Astrocyte (in vitro differentiated cells and primary cell): Measurements from ENCODE around the gene FBXO31. TPM values are rescaled to one million over a fixed set of nuclear protein-coding genes. Genes with fewer than 3 reads are reported as not detected.

Source experiments
- DNase-seq: peaks from one replicate; pipeline ENCODE4 v3.0.0-alpha.2; 2010; ENCODE audit warnings: low read depth
- FAIRE-seq: peaks from 2 replicates; lab custom pipeline; 2011; peaks lifted over from hg19 to GRCh38; lab: Jason Lieb, UNC
- H2AFZ ChIP-seq: 2 replicates; pipeline ENCODE4 v1.6.0; 2012; ENCODE audit warnings: low read depth, low read length, inconsistent platforms
- H3K27ac ChIP-seq: 2 replicates; pipeline ENCODE4 v1.5.1; 2011; ENCODE audit warnings: low read depth, low read length, inconsistent platforms
- H3K27me3 ChIP-seq: 2 replicates; pipeline ENCODE4 v1.6.0; 2011; ENCODE audit warnings: low read length, inconsistent platforms; ENCODE audit not compliant: insufficient read depth
- H3K36me3 ChIP-seq: 2 replicates; pipeline ENCODE4 v1.5.1; 2011; ENCODE audit warnings: low read length, inconsistent platforms; ENCODE audit not compliant: insufficient read depth
- H3K4me1 ChIP-seq: 2 replicates; pipeline ENCODE4 v1.5.1; 2011; ENCODE audit warnings: low read length, inconsistent platforms; ENCODE audit not compliant: insufficient read depth
- H3K4me2 ChIP-seq: 2 replicates; pipeline ENCODE4 v1.6.0; 2012; ENCODE audit warnings: low read length, inconsistent platforms
- H3K4me3 ChIP-seq: 2 replicates; pipeline ENCODE4 v1.5.1; 2011; ENCODE audit warnings: low read depth, mild to moderate bottlenecking, low read length, inconsistent platforms; ENCODE audit not compliant: insufficient read depth
- H3K79me2 ChIP-seq: 2 replicates; pipeline ENCODE4 v1.6.0; 2012; ENCODE audit warnings: mild to moderate bottlenecking, low read length, inconsistent platforms; ENCODE audit not compliant: insufficient read depth
- H3K9ac ChIP-seq: 2 replicates; pipeline ENCODE4 v1.6.0; 2012; ENCODE audit warnings: mild to moderate bottlenecking, low read length, inconsistent platforms
- H3K9me3 ChIP-seq: 2 replicates; pipeline ENCODE4 v1.5.1; 2012; ENCODE audit warnings: low read depth, mild to moderate bottlenecking, low read length, inconsistent platforms; ENCODE audit not compliant: insufficient read depth
- H4K20me1 ChIP-seq: 2 replicates; pipeline ENCODE4 v1.6.0; 2012; ENCODE audit warnings: low read length, inconsistent platforms; ENCODE audit not compliant: insufficient read depth
- H3K27ac Mint-ChIP-seq: one replicate; pipeline ENCODE4 v1.8.0; 2021; ENCODE audit warnings: mild to moderate bottlenecking, mixed read lengths; ENCODE audit not compliant: unreplicated experiment
- H3K27me3 Mint-ChIP-seq: one replicate; pipeline ENCODE4 v1.8.0; 2021; ENCODE audit warnings: low read depth, mixed read lengths; ENCODE audit not compliant: unreplicated experiment
- H3K36me3 Mint-ChIP-seq: one replicate; pipeline ENCODE4 v1.8.0; 2021; ENCODE audit warnings: low read depth, mixed read lengths; ENCODE audit not compliant: unreplicated experiment
- H3K4me1 Mint-ChIP-seq: one replicate; pipeline ENCODE4 v1.8.0; 2021; ENCODE audit warnings: low read depth, mixed read lengths; ENCODE audit not compliant: unreplicated experiment
- H3K4me3 Mint-ChIP-seq: one replicate; pipeline ENCODE4 v1.8.0; 2021; ENCODE audit warnings: mild to moderate bottlenecking, moderate library complexity, mixed read lengths; ENCODE audit not compliant: unreplicated experiment
- H3K9me3 Mint-ChIP-seq: one replicate; pipeline ENCODE4 v1.8.0; 2021; ENCODE audit warnings: mild to moderate bottlenecking, mixed read lengths; ENCODE audit not compliant: unreplicated experiment
- EZH2 ChIP-seq: IDR thresholded peaks from 2 replicates; pipeline ENCODE4 v1.6.1; 2012; ENCODE audit warnings: mild to moderate bottlenecking, low read length, inconsistent platforms; ENCODE audit not compliant: insufficient read depth
- total RNA-seq: library from RNA; stranded (reverse); gene quantifications from 2 replicates; pipeline ENCODE4 v1.2.1, GENCODE V29; 2021
- TF ChIP-seq, protein P1 (sequence below): IDR thresholded peaks from 2 replicates; pipeline ENCODE4 v1.5.1; 2011; ENCODE audit warnings: low read depth, mild to moderate bottlenecking, inconsistent platforms, low read length, moderate library complexity; ENCODE audit not compliant: insufficient read depth

FBXO31 gene
- total RNA-seq, 1 donor from 2014 or later = 34.9 TPM

DNA sequence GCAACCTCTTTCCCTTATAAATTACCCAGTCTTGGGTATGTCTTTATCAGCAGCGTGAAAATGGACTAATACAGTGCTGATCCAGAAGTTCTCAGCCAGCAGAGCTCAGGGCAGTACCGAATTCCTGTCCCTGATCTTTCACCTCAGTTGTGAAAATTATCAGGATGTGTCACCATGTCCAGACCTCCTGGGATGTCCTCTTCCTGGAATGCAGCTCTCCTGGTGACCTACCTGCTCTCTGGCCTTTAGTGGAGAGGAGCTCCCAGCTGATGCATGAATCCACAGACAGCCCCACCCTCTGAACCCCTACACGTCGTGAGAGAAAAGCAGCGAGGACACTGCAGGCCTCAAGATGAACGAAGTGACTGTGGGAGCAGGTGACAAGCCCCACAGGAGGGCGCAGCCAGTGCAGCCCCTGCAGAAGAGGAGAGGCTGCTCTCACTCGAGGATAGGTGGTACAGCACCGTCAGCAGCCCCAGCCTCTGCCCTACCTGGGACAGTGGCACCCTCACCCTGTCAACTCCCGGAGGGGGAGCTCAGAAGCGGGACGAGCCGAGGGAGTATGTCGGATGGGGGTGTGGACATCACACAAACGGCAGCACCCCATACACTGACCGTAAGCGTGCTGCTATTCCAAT is 44.4 kb downstream of the FBXO31 start:
- H3K9me3 Mint-ChIP-seq = no peaks in the 10 kb centered on the region
- Histone ChIP-seq H3K36me3 (peaks cover 4% of the 10 kb centered on the region), H3K27ac (no peak overlapping the region), H3K79me2 (peaks cover 17% of the 10 kb centered on the region), H3K9me3 (no peaks in the 10 kb centered on the region), H4K20me1 (peaks cover 49% of the 10 kb centered on the region), H3K9ac (no peak overlapping the region), H3K4me1 (no peaks in the 10 kb centered on the region), H2AFZ (no peak overlapping the region), H3K4me3 (no peak overlapping the region), H3K4me2 (no peak overlapping the region), H3K27me3 (no peaks in the 10 kb centered on the region)
- H3K27me3 Mint-ChIP-seq = no peaks in the 10 kb centered on the region
- H3K4me3 Mint-ChIP-seq = no peak overlapping the region
- FAIRE-seq (no peak), DNase-seq (no peak)
- peaks cover 29% of the 10 kb centered on the region for H3K36me3 Mint-ChIP-seq
- H3K27ac Mint-ChIP-seq = no peak overlapping the region
- TF ChIP-seq EZH2 = no peak
- TF ChIP-seq, protein P1, sequence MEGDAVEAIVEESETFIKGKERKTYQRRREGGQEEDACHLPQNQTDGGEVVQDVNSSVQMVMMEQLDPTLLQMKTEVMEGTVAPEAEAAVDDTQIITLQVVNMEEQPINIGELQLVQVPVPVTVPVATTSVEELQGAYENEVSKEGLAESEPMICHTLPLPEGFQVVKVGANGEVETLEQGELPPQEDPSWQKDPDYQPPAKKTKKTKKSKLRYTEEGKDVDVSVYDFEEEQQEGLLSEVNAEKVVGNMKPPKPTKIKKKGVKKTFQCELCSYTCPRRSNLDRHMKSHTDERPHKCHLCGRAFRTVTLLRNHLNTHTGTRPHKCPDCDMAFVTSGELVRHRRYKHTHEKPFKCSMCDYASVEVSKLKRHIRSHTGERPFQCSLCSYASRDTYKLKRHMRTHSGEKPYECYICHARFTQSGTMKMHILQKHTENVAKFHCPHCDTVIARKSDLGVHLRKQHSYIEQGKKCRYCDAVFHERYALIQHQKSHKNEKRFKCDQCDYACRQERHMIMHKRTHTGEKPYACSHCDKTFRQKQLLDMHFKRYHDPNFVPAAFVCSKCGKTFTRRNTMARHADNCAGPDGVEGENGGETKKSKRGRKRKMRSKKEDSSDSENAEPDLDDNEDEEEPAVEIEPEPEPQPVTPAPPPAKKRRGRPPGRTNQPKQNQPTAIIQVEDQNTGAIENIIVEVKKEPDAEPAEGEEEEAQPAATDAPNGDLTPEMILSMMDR = no peak
- H3K4me1 Mint-ChIP-seq = peaks cover 9% of the 10 kb centered on the region

DNA sequence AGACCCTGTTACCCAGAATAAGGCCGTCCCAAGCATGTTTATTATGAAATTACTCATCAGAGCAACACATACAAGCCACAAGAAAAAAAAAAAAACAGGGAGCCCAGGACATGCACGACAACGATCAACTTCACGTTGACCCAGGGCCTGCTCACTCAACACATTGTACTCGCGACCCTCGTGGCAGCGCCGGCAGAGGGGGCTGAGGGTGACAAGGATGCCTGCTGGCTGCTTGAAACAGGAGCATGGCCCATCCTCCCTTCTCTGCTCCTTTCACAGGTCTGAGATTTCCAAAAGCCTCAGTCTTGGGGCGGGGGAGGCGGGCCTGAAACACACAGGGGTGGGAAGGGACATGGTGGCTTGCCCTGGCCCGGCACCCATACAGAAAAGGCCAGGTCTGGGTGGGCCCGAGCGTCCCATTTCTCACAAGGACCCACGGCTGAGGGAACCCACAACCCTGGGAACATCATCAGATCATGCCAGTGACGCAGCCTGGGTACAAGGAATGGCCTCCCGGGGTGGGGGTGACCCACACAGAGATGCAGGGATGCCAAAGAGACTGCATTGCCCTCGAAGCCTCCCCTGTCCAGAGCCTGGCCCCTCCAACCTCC is 45.3 kb downstream of the FBXO31 start:
- no peak overlapping the region for H3K4me3 ChIP-seq
- Mint-ChIP-seq H3K4me1 (peaks cover 9% of the 10 kb centered on the region), H3K9me3 (no peaks in the 10 kb centered on the region), H3K4me3 (no peak overlapping the region), H3K27ac (no peak overlapping the region), H3K36me3 (peaks cover 31% of the 10 kb centered on the region), H3K27me3 (no peaks in the 10 kb centered on the region)
- peaks cover 12% of the 10 kb centered on the region for H3K79me2 ChIP-seq
- H2AFZ ChIP-seq = no peak overlapping the region
- DNase-seq = no peak
- peaks cover 4% of the 10 kb centered on the region for H3K36me3 ChIP-seq
- FAIRE-seq = no peak
- H3K9me3 ChIP-seq = no peaks in the 10 kb centered on the region
- H3K4me2 ChIP-seq = no peak overlapping the region
- no peak overlapping the region for H3K9ac ChIP-seq
- no peaks in the 10 kb centered on the region for H3K27me3 ChIP-seq
- TF ChIP-seq, protein P1 = no peak
- no peak for TF ChIP-seq EZH2
- no peaks in the 10 kb centered on the region for H3K4me1 ChIP-seq
- no peak overlapping the region for H3K27ac ChIP-seq
- peaks cover 40% of the 10 kb centered on the region for H4K20me1 ChIP-seq

DNA sequence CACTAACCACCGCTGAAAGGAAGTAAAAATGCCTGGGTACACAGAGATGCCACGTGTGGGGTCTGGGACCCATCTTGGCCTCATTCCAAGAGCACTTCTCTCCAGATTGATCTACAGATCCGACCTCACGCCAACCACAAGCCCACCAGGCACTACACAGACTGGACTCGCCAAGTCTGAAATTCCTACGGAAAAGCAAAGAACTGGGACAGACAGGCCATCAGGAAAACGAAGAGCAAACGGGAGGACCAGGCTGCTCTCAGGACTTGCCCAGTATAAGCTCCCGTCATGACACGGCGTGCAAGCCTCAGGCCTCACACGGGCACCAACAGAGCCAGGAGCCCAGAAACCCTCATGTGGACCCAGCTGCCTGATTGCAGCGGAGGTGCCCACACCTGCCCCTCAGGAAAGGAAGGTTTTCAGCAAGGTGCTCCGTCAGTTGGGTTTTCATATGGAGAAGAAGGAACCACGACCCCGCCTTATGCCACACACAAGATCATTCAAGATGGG is 46.3 kb downstream of the FBXO31 start:
- no peak overlapping the region for H3K27ac Mint-ChIP-seq
- peaks cover 2% of the 10 kb centered on the region for H3K36me3 ChIP-seq
- no peaks in the 10 kb centered on the region for H3K9me3 ChIP-seq

More for the DNA sequence above, 46.3 kb downstream of the FBXO31 start:
- H3K27me3 Mint-ChIP-seq = no peaks in the 10 kb centered on the region
- H3K4me3 Mint-ChIP-seq = no peak overlapping the region
- DNase-seq (no peak), FAIRE-seq (no peak)
- no peak for TF ChIP-seq EZH2
- TF ChIP-seq, protein P1 = no peak
- H2AFZ ChIP-seq = no peak overlapping the region
- H3K79me2 ChIP-seq = peaks cover 8% of the 10 kb centered on the region
- peaks cover 24% of the 10 kb centered on the region for H3K36me3 Mint-ChIP-seq
- H4K20me1 ChIP-seq = peaks cover 43% of the 10 kb centered on the region
- H3K9me3 Mint-ChIP-seq = no peaks in the 10 kb centered on the region
- H3K4me3 ChIP-seq = no peak overlapping the region
- no peak overlapping the region for H3K27ac ChIP-seq
- H3K27me3 ChIP-seq = no peaks in the 10 kb centered on the region
- H3K9ac ChIP-seq = no peak overlapping the region
- no peaks in the 10 kb centered on the region for H3K4me1 ChIP-seq
- H3K4me1 Mint-ChIP-seq = peaks cover 10% of the 10 kb centered on the region
- no peak overlapping the region for H3K4me2 ChIP-seq
